ENCODE data around the gene POLN.

GRCh38 chr4:2104556-2105345 is 137.2 kb downstream of the POLN start:
- TF ChIP-seq CTCF (IDR thresholded peaks at IDR 0.05) (no peak), POLR2A (IDR thresholded peaks at IDR 0.05) (no peak)
